GM18951 (cell line): ENCODE measurements around the gene IFIT2.

Experiments used
- POLR2A ChIP-seq: IDR thresholded peaks from 4 replicates; pipeline ENCODE4 v1.6.1; 2011; ENCODE audit warnings: mild to moderate bottlenecking; ENCODE audit not compliant: insufficient read length, insufficient read depth; ENCODE audit errors: extremely low read depth
- in situ Hi-C: fragments of 300-500 bp; cut with MboI; formaldehyde crosslinking; loops from one replicate; pipeline ENCODE4 v1.12.0; 2022; ENCODE audit warnings: low sequenced_read_pairs, mixed read lengths, inconsistent platforms; ENCODE audit not compliant: unreplicated experiment

Gene IFIT2

GRCh38 chr10:89335226-89335625 lies 33.4 kb downstream of the IFIT2 start:
- in situ Hi-C loops: no loop called here
- no peak for TF ChIP-seq POLR2A

GRCh38 chr10:89336241-89336640 lies 34.4 kb downstream of the IFIT2 start:
- in situ Hi-C loops: no loop called here
- TF ChIP-seq POLR2A: no peak

GRCh38 chr10:89337484-89337883 lies 35.6 kb downstream of the IFIT2 start:
- TF ChIP-seq POLR2A: no peak
- in situ Hi-C loops: no loop called here

GRCh38 chr10:89338713-89339112 lies 36.9 kb downstream of the IFIT2 start:
- TF ChIP-seq POLR2A: no peak
- in situ Hi-C loops: no loop called here

GRCh38 chr10:89339875-89340274 lies 38.0 kb downstream of the IFIT2 start:
- no peak for TF ChIP-seq POLR2A
- in situ Hi-C loops: no loop called here

- in situ Hi-C loops: no loop called here
Observed at GRCh38 chr10:89341649-89342048, 39.8 kb downstream of the IFIT2 start.

GRCh38 chr10:89342206-89342958 lies 40.5 kb downstream of the IFIT2 start:
- peak; percentile 16 for TF ChIP-seq POLR2A
- in situ Hi-C loops: no loop called here

More at GRCh38 chr10:89341649-89342048, 39.8 kb downstream of the IFIT2 start:
- TF ChIP-seq POLR2A: peak; percentile 1

- no peak for TF ChIP-seq POLR2A
Observed at GRCh38 chr10:89343089-89343767, 41.4 kb downstream of the IFIT2 start.

GRCh38 chr10:89344156-89344555 lies 42.3 kb downstream of the IFIT2 start:
- TF ChIP-seq POLR2A: no peak
- in situ Hi-C loops: no loop called here

More at GRCh38 chr10:89343089-89343767, 41.4 kb downstream of the IFIT2 start:
- in situ Hi-C loops: no loop called here

- in situ Hi-C loops: no loop called here
- no peak for TF ChIP-seq POLR2A
Observed at GRCh38 chr10:89345367-89346000, 43.6 kb downstream of the IFIT2 start.

- no peak for TF ChIP-seq POLR2A
- in situ Hi-C loops: no loop called here
Observed at GRCh38 chr10:89346405-89347254, 44.8 kb downstream of the IFIT2 start.

- in situ Hi-C loops: no loop called here
- TF ChIP-seq POLR2A: no peak
Observed at GRCh38 chr10:89347701-89348457, 46.0 kb downstream of the IFIT2 start.
